CD4-positive, CD25-positive, alpha-beta regulatory T cell (primary cell): ENCODE results near the gene PPP2R5B. TPM values are rescaled to one million over a fixed set of nuclear protein-coding genes. Genes with fewer than 3 reads are reported as not detected.

Experiments
- ATAC-seq, 2 donors: fragments of 150-1000 bp; cut with Tn5 transposase; one replicate each; pipeline ENCODE4 v1.10.0; 2021; ENCODE audit warnings: low read depth in 2 of 2, moderate number of reproducible peaks in 2 of 2, moderate library complexity in 1 of 2
- DNase-seq, 3 donors: peaks; one replicate each; pipeline versions ENCODE4 v3.0.0 to v3.0.0-alpha.2; 2012 to 2022; ENCODE audit warnings: mixed read lengths in 1 of 3
- H3K27ac ChIP-seq: one replicate; pipeline ENCODE4 v1.7.0; 2013; ENCODE audit warnings: mild to moderate bottlenecking, low read length; ENCODE audit not compliant: insufficient read depth, poor library complexity, severe bottlenecking
- H3K27me3 ChIP-seq: one replicate; pipeline ENCODE4 v1.7.0; 2013; ENCODE audit warnings: low read length; ENCODE audit not compliant: control insufficient read depth, insufficient read depth
- H3K36me3 ChIP-seq: one replicate; pipeline ENCODE4 v1.7.0; 2013; ENCODE audit warnings: mild to moderate bottlenecking, low read length, moderate library complexity; ENCODE audit not compliant: control insufficient read depth, insufficient read depth
- H3K4me1 ChIP-seq: 2 replicates; pipeline ENCODE4 v1.7.0; 2013; ENCODE audit warnings: mild to moderate bottlenecking, low read length; ENCODE audit not compliant: insufficient read depth, control insufficient read depth, poor library complexity, severe bottlenecking
- H3K4me3 ChIP-seq: one replicate; pipeline ENCODE4 v1.7.0; 2013; ENCODE audit warnings: low read depth, mild to moderate bottlenecking, low read length, moderate library complexity
- H3K9me3 ChIP-seq, 2 experiments: 1 replicate in 1 of 2; 2 replicates in 1 of 2; pipeline ENCODE4 v1.7.0; 2013; ENCODE audit warnings: low read length in 2 of 2, mild to moderate bottlenecking in 1 of 2, moderate library complexity in 1 of 2; ENCODE audit not compliant: control insufficient read depth in 2 of 2
- H3K27ac Mint-ChIP-seq, 3 donors: one replicate each; pipeline ENCODE4 v1.8.0; 2020 to 2022; ENCODE audit warnings: mild to moderate bottlenecking in 3 of 3, mixed read lengths in 3 of 3, moderate library complexity in 2 of 3
- H3K27me3 Mint-ChIP-seq: one replicate; pipeline ENCODE4 v1.8.0; 2022; ENCODE audit warnings: mild to moderate bottlenecking, mixed read lengths
- H3K36me3 Mint-ChIP-seq: one replicate; pipeline ENCODE4 v1.8.0; 2020; ENCODE audit warnings: mixed read lengths
- H3K4me1 Mint-ChIP-seq, 4 donors: one replicate each; pipeline ENCODE4 v1.8.0; 2020 to 2022; ENCODE audit warnings: mixed read lengths in 4 of 4, mild to moderate bottlenecking in 1 of 4
- H3K4me3 Mint-ChIP-seq, 4 donors: one replicate each; pipeline ENCODE4 v1.8.0; 2020 to 2022; ENCODE audit warnings: mild to moderate bottlenecking in 4 of 4, mixed read lengths in 4 of 4, moderate library complexity in 3 of 4
- H3K9me3 Mint-ChIP-seq, 7 donors: one replicate each; pipeline ENCODE4 v1.8.0; 2020 to 2022; ENCODE audit warnings: mixed read lengths in 7 of 7, mild to moderate bottlenecking in 3 of 7, moderate library complexity in 2 of 7
- polyA plus RNA-seq, 4 donors: library from polyadenylated mRNA; unstranded; fragments of 300-500 nt; fragmentation: Illumina TruSeq; gene quantifications; one replicate each; pipeline ENCODE4 v1.2.3, GENCODE V29; 2021
- total RNA-seq: library from RNA; stranded (reverse); gene quantifications from one replicate; pipeline ENCODE4 v1.2.3, GENCODE V29; 2022

PPP2R5B gene
- total and polyA plus RNA-seq, 5 donors from 2014 or later, result 3.6 to 34.5 (median 3.9) TPM

GRCh38 chr11:64885367-64886286 lies 38.9 kb upstream of the PPP2R5B start:
- peak overlapping the region; percentile 28 to 63 (median 59) for H3K27ac Mint-ChIP-seq
- no peaks in the 10 kb centered on the region for H3K9me3 Mint-ChIP-seq
- no peak overlapping the region for H3K4me3 ChIP-seq
- DNase-seq, result peak in 1 of 3 donors; percentile 72
- H3K27me3 Mint-ChIP-seq, result no peaks in the 10 kb centered on the region
- peak overlapping the region; percentile 62 for H3K27ac ChIP-seq
- H3K4me1 Mint-ChIP-seq, result peaks cover 12 to 45% (median 30%) of the 10 kb centered on the region in 4 donors
- peak; percentile 80 to 83 for ATAC-seq
- no peaks in the 10 kb centered on the region for H3K27me3 ChIP-seq
- peaks cover 25% of the 10 kb centered on the region for H3K4me1 ChIP-seq
- no peak overlapping the region for H3K4me3 Mint-ChIP-seq
- no peaks in the 10 kb centered on the region for H3K36me3 ChIP-seq
- no peaks in the 10 kb centered on the region for H3K9me3 ChIP-seq
- H3K36me3 Mint-ChIP-seq, result no peaks in the 10 kb centered on the region

- Histone ChIP-seq H3K27ac (peak overlapping the region; percentile 41), H3K9me3 (no peaks in the 10 kb centered on the region), H3K4me3 (no peak overlapping the region), H3K27me3 (no peaks in the 10 kb centered on the region), H3K36me3 (no peaks in the 10 kb centered on the region), H3K4me1 (peaks cover 18% of the 10 kb centered on the region)
- no peaks in the 10 kb centered on the region for H3K27me3 Mint-ChIP-seq
- peak overlapping the region in 2 of 3 donors; percentile 13 to 87 for H3K27ac Mint-ChIP-seq
- peaks cover 0 to 2% (median 0%) of the 10 kb centered on the region in 7 donors for H3K9me3 Mint-ChIP-seq
- H3K4me1 Mint-ChIP-seq, result peaks cover 12 to 37% (median 23%) of the 10 kb centered on the region in 4 donors
- DNase-seq (no peak), ATAC-seq (no peak)
- no peaks in the 10 kb centered on the region for H3K36me3 Mint-ChIP-seq
- H3K4me3 Mint-ChIP-seq, result peak overlapping the region in 2 of 4 donors; percentile 61 to 90
These were observed 37.2 kb upstream of the PPP2R5B start for GRCh38 chr11:64887234-64887756.

GRCh38 chr11:64887757-64888405 lies 36.6 kb upstream of the PPP2R5B start:
- ATAC-seq, result peak; percentile 82 to 84
- peaks cover 0 to 2% (median 0%) of the 10 kb centered on the region in 7 donors for H3K9me3 Mint-ChIP-seq
- no peak overlapping the region for H3K4me3 ChIP-seq
- peak overlapping the region; percentile 41 for H3K27ac ChIP-seq
- peak overlapping the region; percentile 80 to 90 (median 84) for H3K4me3 Mint-ChIP-seq
- peaks cover 18% of the 10 kb centered on the region for H3K4me1 ChIP-seq
- no peaks in the 10 kb centered on the region for H3K27me3 Mint-ChIP-seq
- H3K27me3 ChIP-seq, result no peaks in the 10 kb centered on the region
- peak; percentile 78 to 85 (median 83) for DNase-seq
- H3K4me1 Mint-ChIP-seq, result peaks cover 12 to 35% (median 23%) of the 10 kb centered on the region in 4 donors
- H3K36me3 ChIP-seq, result no peaks in the 10 kb centered on the region
- no peaks in the 10 kb centered on the region for H3K9me3 ChIP-seq
- H3K27ac Mint-ChIP-seq, result peak overlapping the region; percentile 13 to 87 (median 80)
- no peaks in the 10 kb centered on the region for H3K36me3 Mint-ChIP-seq

GRCh38 chr11:64888406-64888728 lies 36.1 kb upstream of the PPP2R5B start:
- no peaks in the 10 kb centered on the region for H3K9me3 ChIP-seq
- Mint-ChIP-seq H3K27ac (peak overlapping the region in 2 of 3 donors; percentile 80 to 87), H3K4me1 (peaks cover 12 to 31% (median 23%) of the 10 kb centered on the region in 4 donors), H3K27me3 (no peaks in the 10 kb centered on the region), H3K4me3 (peak overlapping the region; percentile 80 to 90 (median 84)), H3K36me3 (no peaks in the 10 kb centered on the region), H3K9me3 (peaks cover 0 to 2% (median 0%) of the 10 kb centered on the region in 7 donors)
- H3K4me1 ChIP-seq, result peaks cover 18% of the 10 kb centered on the region
- H3K36me3 ChIP-seq, result no peaks in the 10 kb centered on the region
- DNase-seq (no peak), ATAC-seq (no peak)
- H3K27ac ChIP-seq, result peak overlapping the region; percentile 41
- H3K4me3 ChIP-seq, result no peak overlapping the region
- H3K27me3 ChIP-seq, result no peaks in the 10 kb centered on the region

- Mint-ChIP-seq H3K9me3 (peaks cover 0 to 2% (median 0%) of the 10 kb centered on the region in 7 donors), H3K4me3 (no peak overlapping the region), H3K27ac (no peak overlapping the region), H3K36me3 (no peaks in the 10 kb centered on the region), H3K27me3 (no peaks in the 10 kb centered on the region), H3K4me1 (peaks cover 12 to 31% (median 22%) of the 10 kb centered on the region in 4 donors)
- no peak overlapping the region for H3K4me3 ChIP-seq
- ATAC-seq (no peak), DNase-seq (no peak)
- peaks cover 19% of the 10 kb centered on the region for H3K4me1 ChIP-seq
- H3K27ac ChIP-seq, result no peak overlapping the region
- H3K9me3 ChIP-seq, result no peaks in the 10 kb centered on the region
- H3K36me3 ChIP-seq, result no peaks in the 10 kb centered on the region
- no peaks in the 10 kb centered on the region for H3K27me3 ChIP-seq
These were observed 35.6 kb upstream of the PPP2R5B start for GRCh38 chr11:64888729-64889511.

GRCh38 chr11:64890522-64890939 lies 34.0 kb upstream of the PPP2R5B start:
- H3K27me3 Mint-ChIP-seq, result no peaks in the 10 kb centered on the region
- no peaks in the 10 kb centered on the region for H3K9me3 ChIP-seq
- peaks cover 22% of the 10 kb centered on the region for H3K4me1 ChIP-seq
- ATAC-seq (no peak), DNase-seq (no peak)
- peaks cover 11 to 24% (median 18%) of the 10 kb centered on the region in 4 donors for H3K4me1 Mint-ChIP-seq
- no peaks in the 10 kb centered on the region for H3K36me3 ChIP-seq
- H3K9me3 Mint-ChIP-seq, result peaks cover 0 to 4% (median 0%) of the 10 kb centered on the region in 7 donors
- H3K4me3 ChIP-seq, result no peak overlapping the region
- no peak overlapping the region for H3K27ac Mint-ChIP-seq
- peak overlapping the region in 2 of 4 donors; percentile 5 to 56 for H3K4me3 Mint-ChIP-seq
- H3K27me3 ChIP-seq, result no peaks in the 10 kb centered on the region
- no peaks in the 10 kb centered on the region for H3K36me3 Mint-ChIP-seq
- H3K27ac ChIP-seq, result no peak overlapping the region

GRCh38 chr11:64891215-64891848 lies 33.2 kb upstream of the PPP2R5B start:
- Mint-ChIP-seq H3K27ac (peak overlapping the region in 1 of 3 donors; percentile 67), H3K27me3 (no peaks in the 10 kb centered on the region), H3K4me1 (peaks cover 5 to 18% (median 13%) of the 10 kb centered on the region in 4 donors), H3K9me3 (peaks cover 0 to 4% (median 0%) of the 10 kb centered on the region in 7 donors), H3K4me3 (peak overlapping the region in 1 of 4 donors; percentile 56), H3K36me3 (peaks cover 3% of the 10 kb centered on the region)
- Histone ChIP-seq H3K27ac (no peak overlapping the region), H3K27me3 (no peaks in the 10 kb centered on the region), H3K9me3 (no peaks in the 10 kb centered on the region), H3K4me1 (peaks cover 18% of the 10 kb centered on the region), H3K36me3 (no peaks in the 10 kb centered on the region), H3K4me3 (no peak overlapping the region)
- ATAC-seq (no peak), DNase-seq (no peak)
